Suprapubic skin (tissue), 4 donors: ENCODE measurements around the gene LRP1B. TPM values are rescaled to one million over a fixed set of nuclear protein-coding genes. Genes with fewer than 3 reads are reported as not detected.

Experiments
- DNase-seq, 2 donors: peaks; one replicate each; pipeline ENCODE4 v3.0.0-alpha.2; 2019; ENCODE audit warnings: low spot score in 2 of 2
- H3K27ac ChIP-seq: fragments of 200-600 bp; sonication (generic); one replicate; pipeline ENCODE4 v1.5.1; 2019
- H3K27me3 ChIP-seq: fragments of 200-600 bp; sonication (generic); one replicate; pipeline ENCODE4 v1.5.1; 2019
- H3K36me3 ChIP-seq: fragments of 200-600 bp; sonication (generic); one replicate; pipeline ENCODE4 v1.5.1; 2019
- H3K4me1 ChIP-seq: fragments of 200-600 bp; sonication (generic); one replicate; pipeline ENCODE4 v1.5.1; 2019
- H3K4me3 ChIP-seq: fragments of 200-600 bp; sonication (generic); one replicate; pipeline ENCODE4 v1.5.1; 2019; ENCODE audit warnings: mild to moderate bottlenecking
- H3K9me3 ChIP-seq: fragments of 200-600 bp; sonication (generic); one replicate; pipeline ENCODE4 v1.5.1; 2019
- CTCF ChIP-seq, 2 donors: fragments of 200-600 bp in 1 of 2; fragments of 450-650 bp in 1 of 2; sonication (generic) in 1 of 2; IDR thresholded peaks; one replicate each; pipeline ENCODE4 v1.5.1; 2016 to 2019; ENCODE audit warnings: antibody characterized with exemption in 2 of 2, mild to moderate bottlenecking in 1 of 2, moderate library complexity in 1 of 2
- EP300 ChIP-seq: sonication (generic); formaldehyde crosslinking; IDR thresholded peaks from one replicate; pipeline ENCODE4 v1.6.1; 2017; ENCODE audit warnings: antibody characterized with exemption
- POLR2A ChIP-seq, 2 donors: fragments of 450-650 bp; IDR thresholded peaks; one replicate each; pipeline ENCODE4 v1.6.1; 2017; ENCODE audit warnings: antibody characterized with exemption in 2 of 2, mild to moderate bottlenecking in 2 of 2, moderate library complexity in 2 of 2
- POLR2AphosphoS5 ChIP-seq, 3 donors: sonication (generic); formaldehyde crosslinking; IDR thresholded peaks; one replicate each; pipeline ENCODE4 v1.6.1; 2017; ENCODE audit warnings: antibody characterized with exemption in 3 of 3
- WGBS: methylation state at CpG from one replicate; pipeline ENCODE4 v1.1.5; 2018; 5-methylcytosine and 5-hydroxymethylcytosine counted together
- total RNA-seq, 4 donors: library from RNA; depleted of rRNA; stranded (reverse); fragments of >200 nt; gene quantifications; one replicate each; pipeline ENCODE4 v1.1.0, GENCODE V29; 2016

Gene LRP1B
- total RNA-seq, 4 donors from 2014 or later, result 0.11 to 2.7 (median 1.3) TPM

GRCh38 chr2:140994856-140995255 is 1136.0 kb downstream of the LRP1B start:
- Histone ChIP-seq H3K4me1 (no peaks in the 10 kb centered on the region), H3K9me3 (no peaks in the 10 kb centered on the region), H3K36me3 (no peaks in the 10 kb centered on the region), H3K4me3 (no peak overlapping the region), H3K27ac (no peak overlapping the region), H3K27me3 (no peaks in the 10 kb centered on the region)
- DNase-seq, result no peak
- TF ChIP-seq CTCF (IDR thresholded peaks at IDR 0.05) (no peak), POLR2A (IDR thresholded peaks at IDR 0.05) (no peak), EP300 (no peak), POLR2AphosphoS5 (IDR thresholded peaks at IDR 0.05) (no peak)

GRCh38 chr2:140990416-140990815 is 1140.4 kb downstream of the LRP1B start:
- 82% methylated on average over 1 of the region's 1 CpG for WGBS
- Histone ChIP-seq H3K4me1 (no peaks in the 10 kb centered on the region), H3K27me3 (no peaks in the 10 kb centered on the region), H3K4me3 (no peak overlapping the region), H3K36me3 (no peaks in the 10 kb centered on the region), H3K9me3 (no peaks in the 10 kb centered on the region), H3K27ac (no peak overlapping the region)
- DNase-seq, result no peak
- TF ChIP-seq CTCF (IDR thresholded peaks at IDR 0.05) (no peak), POLR2AphosphoS5 (IDR thresholded peaks at IDR 0.05) (no peak)

- no peaks in the 10 kb centered on the region for H3K9me3 ChIP-seq
- H3K27ac ChIP-seq, result no peak overlapping the region
- H3K36me3 ChIP-seq, result no peaks in the 10 kb centered on the region
- no peak overlapping the region for H3K4me3 ChIP-seq
- H3K4me1 ChIP-seq, result no peaks in the 10 kb centered on the region
- TF ChIP-seq EP300 (no peak), CTCF (IDR thresholded peaks at IDR 0.05) (no peak), POLR2AphosphoS5 (IDR thresholded peaks at IDR 0.05) (no peak), POLR2A (IDR thresholded peaks at IDR 0.05) (no peak)
- no peaks in the 10 kb centered on the region for H3K27me3 ChIP-seq
- DNase-seq, result no peak
Measured at GRCh38 chr2:140988597-140988996, 1142.2 kb downstream of the LRP1B start.

- Histone ChIP-seq H3K27me3 (no peaks in the 10 kb centered on the region), H3K4me1 (no peaks in the 10 kb centered on the region), H3K9me3 (no peaks in the 10 kb centered on the region), H3K27ac (no peak overlapping the region), H3K36me3 (no peaks in the 10 kb centered on the region), H3K4me3 (no peak overlapping the region)
- TF ChIP-seq CTCF (IDR thresholded peaks at IDR 0.05) (no peak), POLR2A (IDR thresholded peaks at IDR 0.05) (no peak), POLR2AphosphoS5 (IDR thresholded peaks at IDR 0.05) (no peak), EP300 (no peak)
- 94% methylated on average over 1 of the region's 1 CpG for whole genome bisulfite sequencing
- no peak for DNase-seq
Measured at GRCh38 chr2:140986456-140986855, 1144.4 kb downstream of the LRP1B start.

- Histone ChIP-seq H3K36me3 (no peaks in the 10 kb centered on the region), H3K9me3 (no peaks in the 10 kb centered on the region), H3K27me3 (no peaks in the 10 kb centered on the region), H3K4me1 (no peaks in the 10 kb centered on the region), H3K4me3 (no peak overlapping the region), H3K27ac (no peak overlapping the region)
- no peak for TF ChIP-seq POLR2A (IDR thresholded peaks at IDR 0.05)
- no peak for TF ChIP-seq EP300
- TF ChIP-seq POLR2AphosphoS5 (IDR thresholded peaks at IDR 0.05), result no peak
- no peak for TF ChIP-seq CTCF (IDR thresholded peaks at IDR 0.05)
- no peak for DNase-seq
Measured at GRCh38 chr2:140975237-140975636, 1155.6 kb downstream of the LRP1B start.
